ENCODE results near the gene SHBG. TPM values are rescaled to one million over a fixed set of nuclear protein-coding genes. Genes with fewer than 3 reads are reported as not detected.

The SHBG gene
- total RNA-seq, 1 donor from 2014 or later, result not detected

- peak; percentile 87 for DNase-seq
These were observed 20.7 kb downstream of the SHBG start, which contains the start of gene ATP1B2 for GRCh38 chr17:7650509-7651096. TSS of gene ATP1B2 (plus strand) at chr17:7650926. CDS start at chr17:7651519, 593 bp downstream.

- no peak for DNase-seq
These were observed 21.2 kb downstream of the SHBG start for GRCh38 chr17:7651097-7651664.

GRCh38 chr17:7651665-7652387 lies 21.9 kb downstream of the SHBG start:
- DNase-seq, result peak; percentile 86

- DNase-seq, result no peak
These were observed 22.7 kb downstream of the SHBG start for GRCh38 chr17:7652388-7653356.

GRCh38 chr17:7654832-7655540 lies 25.1 kb downstream of the SHBG start:
- DNase-seq, result no peak

- no peak for DNase-seq
These were observed 25.6 kb downstream of the SHBG start for GRCh38 chr17:7655541-7655840.

GRCh38 chr17:7656958-7657609 lies 27.1 kb downstream of the SHBG start:
- peak; percentile 50 for DNase-seq

- peak; percentile 73 for DNase-seq
These were observed 37.9 kb downstream of the SHBG start for GRCh38 chr17:7667656-7668406.

GRCh38 chr17:7668482-7668881 lies 38.5 kb downstream of the SHBG start:
- DNase-seq, result no peak

GRCh38 chr17:7673239-7673638 lies 43.3 kb downstream of the SHBG start:
- no peak for DNase-seq

- DNase-seq, result no peak
These were observed 45.0 kb downstream of the SHBG start for GRCh38 chr17:7674934-7675333.

GRCh38 chr17:7676533-7676932 lies 46.6 kb downstream of the SHBG start:
- DNase-seq, result no peak

GRCh38 chr17:7677388-7678067 lies 47.6 kb downstream of the SHBG start:
- no peak for DNase-seq

Small RNA genes within 50 kb of the gene (small RNA-seq; reads per million reads assigned to genes)
- gene CD68 (ENCODE audit: low replicate concordance), result not detected

Other genes with a start within 250 kb of the SHBG start
- gene TNK1, start 249.0 kb upstream of the SHBG start, total RNA-seq, result 2.1 TPM
- 9.4 TPM for gene PLSCR3, start 235.6 kb upstream of the SHBG start, total RNA-seq
- gene TMEM256, start 226.0 kb upstream of the SHBG start, total RNA-seq, result 69.0 TPM
- 9.3 TPM for gene NLGN2, start 222.3 kb upstream of the SHBG start, total RNA-seq
- not detected for gene SPEM1, start 209.8 kb upstream of the SHBG start, total RNA-seq
- gene SPEM2, start 204.5 kb upstream of the SHBG start, total RNA-seq, result not detected
- not detected for gene SPEM3, start 201.3 kb upstream of the SHBG start, total RNA-seq
- 2.4 TPM for gene TMEM102, start 194.7 kb upstream of the SHBG start, total RNA-seq
- 5.4 TPM for gene FGF11, start 190.6 kb upstream of the SHBG start, total RNA-seq
- 27.9 TPM for gene CHRNB1, start 185.1 kb upstream of the SHBG start, total RNA-seq
- gene ZBTB4, start 150.5 kb upstream of the SHBG start, total RNA-seq, result 22.9 TPM
- not detected for gene SLC35G6, start 148.7 kb upstream of the SHBG start, total RNA-seq
- 71.4 TPM for gene POLR2A, start 145.8 kb upstream of the SHBG start, total RNA-seq
- gene TNFSF12, start 81.1 kb upstream of the SHBG start, total RNA-seq, result 18.0 TPM
- gene TNFSF13, start 71.4 kb upstream of the SHBG start, total RNA-seq, result 6.6 TPM
- gene SENP3, start 68.2 kb upstream of the SHBG start, total RNA-seq, result 36.8 TPM
- 2.4 TPM for gene CD68, start 50.5 kb upstream of the SHBG start, total RNA-seq
- 27.4 TPM for gene MPDU1, start 46.3 kb upstream of the SHBG start, total RNA-seq
- 9.6 TPM for gene SOX15, start 40.0 kb upstream of the SHBG start, total RNA-seq
- 47.8 TPM for gene FXR2, start 15.2 kb upstream of the SHBG start, total RNA-seq
- gene SAT2, start 2.3 kb upstream of the SHBG start, total RNA-seq, result 33.2 TPM
- gene ATP1B2, start 20.8 kb downstream of the SHBG start, total RNA-seq, result 0.92 TPM
- 23.6 TPM for gene TP53, start 57.4 kb downstream of the SHBG start, total RNA-seq
- 5.2 TPM for gene WRAP53, start 58.3 kb downstream of the SHBG start, total RNA-seq
- 2.3 TPM for gene EFNB3, start 75.1 kb downstream of the SHBG start, total RNA-seq
- 0.31 TPM for gene DNAH2, start 87.6 kb downstream of the SHBG start, total RNA-seq
- gene KDM6B, start 204.1 kb downstream of the SHBG start, total RNA-seq, result 8.4 TPM
- gene TMEM88, start 224.9 kb downstream of the SHBG start, total RNA-seq, result 4.5 TPM
- gene NAA38, start 227.4 kb downstream of the SHBG start, total RNA-seq, result 64.7 TPM
- gene CYB5D1, start 227.9 kb downstream of the SHBG start, total RNA-seq, result 12.8 TPM

Measured in tongue (tissue), 3 donors.